ENCODE data around the gene CHCHD1.
"Not testable (repeated sequence)": the region's sequence is repeated elsewhere in the genome, so short reads cannot be mapped to it uniquely, and the experiment has no call there.

Gene CHCHD1

GRCh38 chr10:73781879-73782748, at the start of gene CHCHD1:
Gene CHCHD1, plus strand, starts transcription at chr10:73782048. Its CDS starts 28 bp downstream, at chr10:73782076.
- peak; percentile 86 to 94 for DNase-seq (ENCODE audit: low read depth in 2 of 2)

GRCh38 chr10:73732426-73732825, 49.4 kb upstream of the CHCHD1 start:
- DNase-seq (ENCODE audit: low read depth in 2 of 2): no peak

- DNase-seq (ENCODE audit: low read depth in 2 of 2): no peak
Measured at GRCh38 chr10:73732931-73733623, 48.8 kb upstream of the CHCHD1 start.

GRCh38 chr10:73734028-73734720, 47.7 kb upstream of the CHCHD1 start:
- DNase-seq (ENCODE audit: low read depth in 2 of 2): no peak

GRCh38 chr10:73734796-73735305, 47.0 kb upstream of the CHCHD1 start:
- no peak for DNase-seq (ENCODE audit: low read depth in 2 of 2)

- not testable (repeated sequence) for DNase-seq (ENCODE audit: low read depth in 2 of 2)
Measured at GRCh38 chr10:73740501-73741254, 41.2 kb upstream of the CHCHD1 start.

- DNase-seq (ENCODE audit: low read depth in 2 of 2): no peak
Measured at GRCh38 chr10:73742454-73742734, 39.5 kb upstream of the CHCHD1 start.

- no peak for DNase-seq (ENCODE audit: low read depth in 2 of 2)
Measured at GRCh38 chr10:73743327-73743904, 38.4 kb upstream of the CHCHD1 start.

- peak; percentile 89 to 93 for DNase-seq (ENCODE audit: low read depth in 2 of 2)
Measured at GRCh38 chr10:73743905-73744663, 37.8 kb upstream of the CHCHD1 start, which contains the start of gene SEC24C. Gene SEC24C, plus strand, starts transcription at chr10:73744372. Its CDS starts 2,461 bp downstream, at chr10:73746833.

- DNase-seq (ENCODE audit: low read depth in 2 of 2): peak; percentile 34 to 56
Measured at GRCh38 chr10:73744664-73744975, 37.2 kb upstream of the CHCHD1 start.

- DNase-seq (ENCODE audit: low read depth in 2 of 2): no peak
Measured at GRCh38 chr10:73746721-73747120, 35.1 kb upstream of the CHCHD1 start.

GRCh38 chr10:73750819-73751218, 31.0 kb upstream of the CHCHD1 start:
- DNase-seq (ENCODE audit: low read depth in 2 of 2): no peak

GRCh38 chr10:73756183-73756582, 25.7 kb upstream of the CHCHD1 start:
- DNase-seq (ENCODE audit: low read depth in 2 of 2): no peak

- no peak for DNase-seq (ENCODE audit: low read depth in 2 of 2)
Measured at GRCh38 chr10:73758704-73759511, 22.9 kb upstream of the CHCHD1 start.

- no peak for DNase-seq (ENCODE audit: low read depth in 2 of 2)
Measured at GRCh38 chr10:73759512-73760115, 22.2 kb upstream of the CHCHD1 start.

- DNase-seq (ENCODE audit: low read depth in 2 of 2): no peak
Measured at GRCh38 chr10:73761781-73762180, 20.1 kb upstream of the CHCHD1 start.

- no peak for DNase-seq (ENCODE audit: low read depth in 2 of 2)
Measured at GRCh38 chr10:73762915-73763314, 18.9 kb upstream of the CHCHD1 start.

GRCh38 chr10:73763343-73763742, 18.5 kb upstream of the CHCHD1 start:
- no peak for DNase-seq (ENCODE audit: low read depth in 2 of 2)

GRCh38 chr10:73765066-73765465, 16.8 kb upstream of the CHCHD1 start:
- no peak for DNase-seq (ENCODE audit: low read depth in 2 of 2)
